ENCODE data around the gene TBX19.
A peak's percentile ranks its signal among the peaks of the same experiment; 100 is the strongest.

The TBX19 gene

DNA sequence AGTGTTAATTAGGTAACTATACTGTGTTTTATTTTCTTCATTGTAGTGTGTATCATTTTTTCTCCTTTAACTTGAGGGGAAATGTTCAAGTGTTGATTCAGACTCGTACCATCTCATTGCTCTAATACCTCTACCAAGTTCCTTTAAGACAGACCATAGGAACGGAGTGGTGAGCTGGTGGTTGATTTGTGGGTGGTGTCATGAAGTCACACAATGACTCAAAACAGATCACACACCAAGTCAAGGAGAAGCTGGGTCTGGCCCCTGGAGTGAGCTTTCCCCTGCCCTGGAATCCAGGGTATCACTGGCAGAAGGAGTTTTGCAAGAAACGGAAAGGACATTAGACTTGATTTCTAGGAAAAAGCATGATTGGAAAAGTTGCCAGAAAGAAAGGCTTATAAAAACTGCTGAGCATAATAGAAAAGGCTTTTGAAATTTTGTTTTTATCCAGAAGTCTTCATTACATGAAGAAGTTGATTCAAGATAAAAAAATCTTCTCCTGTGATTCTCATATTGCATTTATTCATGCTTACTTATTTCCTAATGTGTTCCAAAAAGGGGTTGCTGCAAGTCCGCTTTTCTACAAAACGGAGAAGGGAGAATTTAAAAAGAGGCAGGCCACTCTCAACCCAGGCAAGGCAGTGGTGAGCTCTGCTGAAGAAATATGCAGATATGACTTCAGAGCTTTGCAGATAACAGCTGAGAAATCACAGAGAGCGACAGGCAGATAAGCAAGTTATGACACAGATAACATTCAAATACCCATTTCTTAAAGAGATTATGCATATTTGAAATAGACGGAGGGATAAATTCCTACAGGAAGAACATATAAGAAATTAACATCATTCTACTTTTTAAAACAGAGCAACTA, 79.7 kb downstream of the TBX19 start:
- no peak for DNase-seq (ENCODE audit: low spot score)

DNA sequence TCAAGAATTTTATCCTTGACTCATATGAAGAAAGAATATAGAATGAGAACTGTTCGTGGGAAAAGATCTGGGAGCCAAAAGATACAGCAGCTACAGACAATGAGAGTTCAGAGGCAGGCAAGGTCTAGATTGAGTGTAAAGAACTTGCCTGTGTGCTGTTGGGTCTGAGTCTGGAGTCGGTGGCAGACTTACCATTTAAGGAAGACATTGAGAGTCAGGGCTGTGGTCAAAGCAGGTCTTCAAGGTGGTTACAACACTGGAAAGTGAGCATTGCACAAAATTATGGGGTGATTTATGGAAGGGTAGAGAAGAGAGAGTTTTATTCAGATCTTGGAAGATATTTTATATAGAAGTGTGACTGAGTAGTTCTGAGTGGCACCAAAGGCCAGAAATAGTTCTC, 80.6 kb downstream of the TBX19 start:
- no peak for DNase-seq (ENCODE audit: low spot score)

GRCh38 chr1:168362991-168363390, 82.3 kb downstream of the TBX19 start:
- DNase-seq (ENCODE audit: low spot score): peak; percentile 76

Measured in CD4-positive, alpha-beta T cell treated with Interleukin-2 at 100 ng/mL for 4 hours (primary cell).